Thoracic aorta (tissue), 2 donors: ENCODE results near the gene MCOLN1. TPM values are rescaled to one million over a fixed set of nuclear protein-coding genes. Genes with fewer than 3 reads are reported as not detected.

ENCODE experiments used
- ATAC-seq: fragments of 150-250 bp; one replicate; pipeline ENCODE4 v1.8.0; 2017; ENCODE audit warnings: low read depth; ENCODE audit not compliant: insufficient number of reproducible peaks, low FRiP score
- DNase-seq: peaks from one replicate; pipeline ENCODE4 v3.0.0-alpha.2; 2020; ENCODE audit warnings: low spot score
- H3K27ac ChIP-seq, 2 donors: fragments of 200-600 bp; sonication (generic); 1 replicate in 1 of 2; 2 replicates in 1 of 2; pipeline ENCODE4 v1.5.1; 2016; ENCODE audit warnings: mild to moderate bottlenecking in 2 of 2, moderate library complexity in 2 of 2
- H3K27me3 ChIP-seq: fragments of 200-600 bp; sonication (generic); replicated peaks from 2 replicates; pipeline ENCODE4 v1.6.0; 2016; ENCODE audit warnings: mild to moderate bottlenecking; ENCODE audit not compliant: insufficient read depth
- H3K36me3 ChIP-seq: fragments of 200-600 bp; sonication (generic); one replicate; pipeline ENCODE4 v1.5.1; 2016
- H3K4me1 ChIP-seq, 2 donors: fragments of 200-600 bp; sonication (generic); 1 replicate in 1 of 2; 2 replicates in 1 of 2; pipeline versions ENCODE4 v1.5.1 to v1.6.0; 2016; ENCODE audit warnings: low read depth in 2 of 2, mild to moderate bottlenecking in 1 of 2; ENCODE audit not compliant: control insufficient read depth in 1 of 2
- H3K4me3 ChIP-seq: fragments of 200-600 bp; sonication (generic); 2 replicates; pipeline ENCODE4 v1.5.1; 2016; ENCODE audit warnings: mild to moderate bottlenecking
- H3K9me3 ChIP-seq: fragments of 200-600 bp; sonication (generic); 2 replicates; pipeline ENCODE4 v1.5.1; 2016
- CTCF ChIP-seq: fragments of 200-600 bp; sonication (generic); IDR thresholded peaks from one replicate; pipeline ENCODE4 v1.5.1; 2019; ENCODE audit warnings: antibody characterized with exemption
- total RNA-seq, 2 donors: library from RNA; depleted of rRNA; stranded (reverse); fragments of >200 nt; gene quantifications; one replicate each; pipeline versions ENCODE4 v1.1.0 to v1.2.3, GENCODE V29; 2016

Gene MCOLN1
- total RNA-seq, 2 donors from 2014 or later: 19.6 to 34.8 TPM

DNA sequence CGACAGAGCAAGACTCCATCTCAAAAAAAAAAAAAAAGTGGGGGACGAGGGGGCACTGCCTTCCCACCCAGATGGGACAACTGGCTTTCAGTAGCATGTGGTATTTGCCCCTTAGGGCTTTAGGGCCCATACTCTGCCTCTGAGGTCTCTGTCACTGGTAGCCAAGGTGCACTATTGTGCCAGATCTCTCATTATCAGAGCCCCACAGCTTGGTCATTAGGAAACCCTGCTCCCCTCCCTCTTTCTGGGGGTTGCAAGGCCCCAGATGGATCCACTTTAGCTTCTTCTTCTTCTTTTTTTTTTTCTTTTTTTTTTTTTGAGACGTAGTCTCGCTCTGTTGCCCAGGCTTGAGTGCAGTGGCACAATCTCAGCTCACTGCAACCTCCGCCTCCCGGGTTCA is 17.7 kb upstream of the MCOLN1 start:
- no peak for TF ChIP-seq CTCF
- Histone ChIP-seq H3K4me1 (peaks cover 7 to 10% of the 10 kb centered on the region in 2 donors), H3K27ac (no peak overlapping the region), H3K4me3 (no peak overlapping the region), H3K9me3 (no peaks in the 10 kb centered on the region), H3K36me3 (no peaks in the 10 kb centered on the region), H3K27me3 (no peaks in the 10 kb centered on the region)
- DNase-seq: no peak
- ATAC-seq: no peak

DNA sequence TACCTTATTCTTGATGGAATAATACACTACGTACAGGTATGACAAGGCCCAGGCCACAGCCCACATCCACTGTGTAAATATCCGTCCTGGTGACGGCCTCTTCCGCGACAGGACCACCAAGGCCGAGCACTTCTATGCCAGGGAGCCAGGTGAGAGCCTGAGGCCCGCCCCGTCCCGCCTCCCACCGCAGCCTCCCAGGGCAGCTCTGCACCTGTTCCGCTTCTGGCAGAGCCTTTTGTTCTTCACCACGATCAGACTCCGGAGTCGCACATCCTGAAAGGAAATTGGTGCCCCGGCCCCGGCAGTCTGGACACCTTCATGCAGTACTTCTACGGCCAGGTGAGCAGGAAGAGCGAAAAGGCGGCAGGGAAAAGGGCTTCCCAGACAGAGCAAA is 17.1 kb upstream of the MCOLN1 start:
- Histone ChIP-seq H3K36me3 (no peaks in the 10 kb centered on the region), H3K4me3 (no peak overlapping the region), H3K27ac (no peak overlapping the region), H3K4me1 (peaks cover 7 to 10% of the 10 kb centered on the region in 2 donors), H3K9me3 (no peaks in the 10 kb centered on the region), H3K27me3 (no peaks in the 10 kb centered on the region)
- TF ChIP-seq CTCF: no peak
- ATAC-seq (no peak), DNase-seq (no peak)

DNA sequence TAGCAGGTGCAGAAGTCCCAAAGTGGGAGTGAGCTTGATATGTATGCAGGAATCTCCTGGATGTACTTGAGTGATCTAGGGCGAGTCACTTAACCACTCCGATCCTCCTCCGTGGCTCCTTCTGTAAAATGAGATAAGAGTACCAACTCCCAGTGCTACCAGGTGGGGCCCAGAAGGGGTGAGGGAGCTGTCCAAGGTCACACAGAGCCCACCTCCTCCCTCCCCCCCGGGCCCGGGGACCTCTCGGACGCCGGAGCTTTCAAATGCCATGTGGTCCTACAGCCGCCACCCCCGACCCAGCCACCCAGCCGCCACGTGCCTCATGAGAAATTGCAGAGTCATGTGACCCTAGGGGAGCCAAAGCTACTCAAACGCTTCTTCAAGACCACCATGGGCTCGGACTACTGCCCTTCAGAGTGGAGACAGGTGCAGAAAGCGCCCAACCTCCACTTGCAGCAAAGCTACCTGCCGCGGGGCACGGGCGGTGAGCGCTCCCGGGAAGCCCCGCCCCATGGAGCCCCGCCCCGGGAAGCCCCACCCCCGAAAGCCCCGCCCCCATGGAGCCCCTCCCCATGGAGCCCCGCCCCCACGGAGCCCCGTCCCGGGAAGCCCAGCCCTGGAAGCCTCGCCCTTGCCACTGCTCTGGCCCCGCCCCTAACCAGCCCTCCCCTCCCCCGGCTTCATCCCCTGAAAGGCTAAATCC is 16.6 kb upstream of the MCOLN1 start:
- DNase-seq (no peak), ATAC-seq (no peak)
- Histone ChIP-seq H3K9me3 (no peaks in the 10 kb centered on the region), H3K4me3 (peak overlapping the region; percentile 33), H3K36me3 (no peaks in the 10 kb centered on the region), H3K4me1 (peaks cover 4 to 6% of the 10 kb centered on the region in 2 donors), H3K27ac (no peak overlapping the region), H3K27me3 (no peaks in the 10 kb centered on the region)
- TF ChIP-seq CTCF: no peak

GRCh38 chr19:7506385-7507328 is 15.8 kb upstream of the MCOLN1 start:
- Histone ChIP-seq H3K36me3 (no peaks in the 10 kb centered on the region), H3K4me3 (no peak overlapping the region), H3K4me1 (peaks cover 0 to 5% of the 10 kb centered on the region in 2 donors), H3K27ac (no peak overlapping the region), H3K27me3 (no peaks in the 10 kb centered on the region), H3K9me3 (no peaks in the 10 kb centered on the region)
- TF ChIP-seq CTCF: no peak
- ATAC-seq (peak; percentile 63), DNase-seq (peak; percentile 62)

DNA sequence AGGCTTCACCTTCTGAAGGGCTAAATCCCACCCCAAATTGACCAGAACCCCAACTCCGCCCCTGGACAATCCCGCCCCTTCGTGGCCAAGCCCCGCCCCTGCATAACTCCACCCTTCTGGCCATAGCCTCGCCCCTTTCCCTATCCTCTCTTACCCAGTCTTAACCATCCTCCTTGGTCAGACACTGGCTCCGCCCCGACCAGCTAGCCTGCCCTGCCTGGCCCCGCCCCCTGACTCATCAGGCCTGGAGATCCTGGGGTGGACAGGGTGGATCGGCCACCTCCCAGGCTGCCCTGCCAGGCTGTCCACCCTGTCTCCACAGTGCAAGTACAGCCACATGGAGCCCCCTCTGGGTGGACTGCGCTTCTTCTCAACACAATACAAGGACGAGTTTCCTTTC is 14.5 kb upstream of the MCOLN1 start:
- Histone ChIP-seq H3K4me3 (no peak overlapping the region), H3K36me3 (no peaks in the 10 kb centered on the region), H3K9me3 (no peaks in the 10 kb centered on the region), H3K4me1 (peaks cover 0 to 5% of the 10 kb centered on the region in 2 donors), H3K27me3 (no peaks in the 10 kb centered on the region), H3K27ac (no peak overlapping the region)
- ATAC-seq (no peak), DNase-seq (peak; percentile 69)
- no peak for TF ChIP-seq CTCF
